Lower lobe of right lung (tissue), 2 donors: ENCODE data around the gene NMT2. TPM values are rescaled to one million over a fixed set of nuclear protein-coding genes. Genes with fewer than 3 reads are reported as not detected.

Experiments
- ATAC-seq, 2 donors: fragments of 200-7000 bp; cut with Tn5 transposase; one replicate each; pipeline ENCODE4 v1.9.1; 2020 to 2022; ENCODE audit warnings: mild to moderate bottlenecking in 2 of 2, moderate library complexity in 2 of 2
- DNase-seq: peaks from one replicate; pipeline ENCODE4 v3.0.0-alpha.2; 2020
- H3K27ac ChIP-seq: fragments of 200-600 bp; one replicate; pipeline ENCODE4 v1.8.0; 2022
- H3K27me3 ChIP-seq: fragments of 200-600 bp; one replicate; pipeline ENCODE4 v1.8.0; 2022; ENCODE audit warnings: low read depth
- H3K36me3 ChIP-seq: fragments of 200-600 bp; one replicate; pipeline ENCODE4 v1.8.0; 2022; ENCODE audit warnings: mild to moderate bottlenecking
- H3K4me1 ChIP-seq: fragments of 200-600 bp; one replicate; pipeline ENCODE4 v1.8.0; 2022
- H3K4me3 ChIP-seq: fragments of 200-600 bp; one replicate; pipeline ENCODE4 v1.8.0; 2022; ENCODE audit warnings: mild to moderate bottlenecking
- H3K9me3 ChIP-seq: fragments of 200-600 bp; one replicate; pipeline ENCODE4 v1.8.0; 2022
- intact Hi-C: fragments of 100-400 bp; cut with DNase I; formaldehyde crosslinking; loops from one replicate; pipeline ENCODE4 v1.11.0; 2022
- total RNA-seq: library from RNA; stranded (reverse); fragmentation: NEBNext Ultra II Directional; extraction: Animal tissue kit (Norgen Biotek cat#: 25700); gene quantifications from one replicate; pipeline ENCODE4 v1.2.1, GENCODE V29; 2021
- TF ChIP-seq, protein P1 (sequence below): fragments of 200-600 bp; IDR thresholded peaks from one replicate; pipeline ENCODE4 v1.8.0; 2022; ENCODE audit warnings: antibody characterized with exemption, mild to moderate bottlenecking
- donor health status: DM: no; HTN: yes; CAD: no; lungs with severe emphysema.

NMT2 gene
- total RNA-seq, 1 donor from 2014 or later: 10.2 TPM

DNA sequence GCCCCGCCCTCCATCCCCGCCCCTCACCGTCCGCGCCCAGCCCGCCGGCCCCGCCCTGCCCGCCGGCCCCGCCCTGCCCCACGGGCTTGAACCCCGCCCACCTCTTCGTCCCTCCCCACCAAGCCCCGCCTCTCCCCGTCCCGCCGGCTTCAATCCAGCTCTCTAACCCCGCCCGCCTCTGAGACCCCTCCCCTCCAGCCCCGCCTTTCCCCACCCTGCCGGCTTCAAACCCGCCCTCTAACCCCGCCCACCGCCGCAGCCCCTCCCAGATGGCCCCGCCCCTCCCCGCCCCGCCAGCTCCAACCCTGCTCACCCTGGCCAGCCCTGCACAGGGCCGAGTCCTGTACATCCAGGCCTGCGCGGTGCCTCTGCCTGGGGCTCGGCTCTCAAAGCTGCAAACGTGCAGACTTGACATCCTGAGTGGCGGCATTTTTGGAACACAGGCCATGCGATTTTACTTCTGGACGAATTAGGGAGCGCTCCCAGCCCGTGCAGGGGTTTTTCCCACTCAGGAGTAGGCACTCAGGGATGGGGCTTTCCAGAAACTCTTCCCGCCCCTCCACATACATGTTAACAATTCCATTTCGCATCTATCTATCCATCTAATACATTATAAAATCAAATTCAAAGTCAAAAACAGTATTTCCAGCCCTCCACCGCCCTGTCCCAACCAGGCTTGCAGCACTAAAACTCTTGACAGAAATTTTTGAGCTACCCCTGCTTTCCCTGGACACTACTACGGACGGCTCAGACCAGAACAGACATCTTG lies 477 bp upstream of the NMT2 start:
- Histone ChIP-seq H3K27me3 (no peaks in the 10 kb centered on the region), H3K4me1 (peaks cover 39% of the 10 kb centered on the region), H3K9me3 (no peaks in the 10 kb centered on the region), H3K36me3 (no peaks in the 10 kb centered on the region), H3K4me3 (peak overlapping the region; percentile 34), H3K27ac (peak overlapping the region; percentile 66)
- DNase-seq: peak; percentile 96
- intact Hi-C loops: no loop called here
- peak; percentile 90 to 96 for ATAC-seq
- TF ChIP-seq, protein P1, sequence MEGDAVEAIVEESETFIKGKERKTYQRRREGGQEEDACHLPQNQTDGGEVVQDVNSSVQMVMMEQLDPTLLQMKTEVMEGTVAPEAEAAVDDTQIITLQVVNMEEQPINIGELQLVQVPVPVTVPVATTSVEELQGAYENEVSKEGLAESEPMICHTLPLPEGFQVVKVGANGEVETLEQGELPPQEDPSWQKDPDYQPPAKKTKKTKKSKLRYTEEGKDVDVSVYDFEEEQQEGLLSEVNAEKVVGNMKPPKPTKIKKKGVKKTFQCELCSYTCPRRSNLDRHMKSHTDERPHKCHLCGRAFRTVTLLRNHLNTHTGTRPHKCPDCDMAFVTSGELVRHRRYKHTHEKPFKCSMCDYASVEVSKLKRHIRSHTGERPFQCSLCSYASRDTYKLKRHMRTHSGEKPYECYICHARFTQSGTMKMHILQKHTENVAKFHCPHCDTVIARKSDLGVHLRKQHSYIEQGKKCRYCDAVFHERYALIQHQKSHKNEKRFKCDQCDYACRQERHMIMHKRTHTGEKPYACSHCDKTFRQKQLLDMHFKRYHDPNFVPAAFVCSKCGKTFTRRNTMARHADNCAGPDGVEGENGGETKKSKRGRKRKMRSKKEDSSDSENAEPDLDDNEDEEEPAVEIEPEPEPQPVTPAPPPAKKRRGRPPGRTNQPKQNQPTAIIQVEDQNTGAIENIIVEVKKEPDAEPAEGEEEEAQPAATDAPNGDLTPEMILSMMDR: no peak

DNA sequence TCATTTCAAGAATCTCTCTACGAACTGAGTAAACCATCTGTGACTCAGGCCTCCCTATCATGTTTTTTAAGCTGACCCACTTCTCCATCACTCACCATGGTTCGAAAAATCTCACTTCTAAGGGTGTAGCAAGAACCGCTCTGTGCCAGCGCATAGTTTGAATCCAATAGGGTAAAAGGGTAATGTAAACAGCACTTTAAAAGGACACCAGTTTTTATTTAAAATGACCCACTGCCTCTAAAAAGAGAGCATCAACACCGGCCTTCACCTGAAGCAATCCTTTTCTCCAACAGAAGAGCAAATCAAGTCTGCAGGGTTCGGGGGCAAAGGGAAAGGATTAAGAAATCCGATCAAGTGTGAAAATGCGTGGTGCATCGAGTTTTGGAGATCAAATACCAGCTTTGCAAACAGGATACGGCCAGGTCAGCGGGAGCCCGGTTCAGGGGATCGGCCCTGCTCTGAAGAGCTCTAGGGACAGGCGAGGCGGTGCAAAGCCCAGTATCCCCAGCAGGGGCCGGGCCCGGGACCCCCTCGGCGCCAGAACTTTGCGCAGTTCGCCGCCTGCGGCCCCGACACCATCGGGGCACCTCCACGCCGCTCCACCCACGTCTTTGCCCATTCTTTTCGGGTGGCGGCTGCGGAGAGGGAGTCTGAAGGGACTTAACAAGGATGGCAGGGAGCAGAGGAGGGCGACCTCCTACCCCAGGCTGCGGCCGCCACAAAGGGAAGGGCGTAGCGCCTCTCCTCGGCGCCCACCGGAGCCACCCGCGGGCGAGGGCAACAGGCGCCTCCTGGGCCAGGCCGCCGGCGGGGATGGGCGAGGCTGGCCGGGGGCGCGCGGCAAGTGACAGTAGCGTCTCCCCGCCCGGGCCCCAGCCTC lies 842 bp downstream of the NMT2 start:
- peak overlapping the region; percentile 89 for H3K27ac ChIP-seq
- TF ChIP-seq, protein P1: peak; percentile 52
- intact Hi-C loops: no loop called here

DNA sequence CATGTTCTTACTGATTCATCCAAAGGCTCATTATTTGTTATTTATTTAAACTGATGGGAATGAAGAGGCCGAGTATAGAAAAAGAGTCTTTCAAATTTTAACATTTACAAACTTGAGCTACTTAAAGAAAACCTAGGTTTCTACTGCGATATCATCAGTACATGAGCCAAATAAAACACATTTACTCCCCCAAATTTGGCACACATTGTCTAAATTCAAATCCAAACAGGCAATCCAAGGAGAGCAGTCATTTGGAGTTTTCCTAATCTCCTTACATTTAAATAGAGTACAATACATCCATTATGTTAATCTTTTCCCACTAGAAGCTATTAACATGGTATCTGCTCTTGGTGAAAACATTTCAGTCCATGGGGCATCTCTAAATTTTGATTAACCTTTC lies 2.2 kb downstream of the NMT2 start:
- Histone ChIP-seq H3K36me3 (no peaks in the 10 kb centered on the region), H3K4me3 (peak overlapping the region; percentile 85), H3K4me1 (peaks cover 48% of the 10 kb centered on the region), H3K9me3 (no peaks in the 10 kb centered on the region), H3K27ac (no peak overlapping the region), H3K27me3 (no peaks in the 10 kb centered on the region)
- DNase-seq (no peak), ATAC-seq (no peak)
- intact Hi-C loops: no loop called here
- TF ChIP-seq, protein P1: no peak

More for the DNA sequence above, 842 bp downstream of the NMT2 start:
- DNase-seq (peak; percentile 63), ATAC-seq (peak; percentile 29 to 43)
- Histone ChIP-seq H3K36me3 (no peaks in the 10 kb centered on the region), H3K27me3 (no peaks in the 10 kb centered on the region), H3K4me1 (peaks cover 48% of the 10 kb centered on the region), H3K4me3 (peak overlapping the region; percentile 85), H3K9me3 (no peaks in the 10 kb centered on the region)

DNA sequence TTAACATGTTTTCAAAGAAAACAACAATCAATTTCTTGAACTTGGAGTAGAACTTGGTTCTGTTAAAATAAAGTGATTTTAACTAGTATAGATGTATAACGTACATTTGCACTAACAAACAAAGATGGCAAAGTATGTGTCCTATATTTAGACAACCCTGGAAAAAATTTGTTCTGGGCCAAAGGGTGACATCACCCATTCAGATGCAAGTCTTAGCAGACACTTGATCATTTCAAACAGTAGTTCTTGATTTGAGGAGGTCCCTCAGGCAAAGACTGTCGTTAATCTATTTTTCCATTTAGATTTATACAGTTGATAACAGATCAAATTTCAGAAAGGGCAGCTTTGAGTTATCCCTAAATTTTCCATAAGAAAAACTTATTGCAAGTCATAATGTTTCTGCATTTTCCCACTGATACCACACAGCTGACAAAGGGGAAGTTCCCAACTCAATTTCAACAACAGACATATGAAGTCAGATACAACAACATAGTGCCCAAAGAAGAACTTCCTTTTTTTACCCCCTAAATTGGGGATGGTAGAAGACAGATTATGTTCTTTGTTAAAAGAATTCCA lies 5.2 kb downstream of the NMT2 start:
- H3K36me3 ChIP-seq: no peaks in the 10 kb centered on the region
- no peaks in the 10 kb centered on the region for H3K27me3 ChIP-seq
- H3K27ac ChIP-seq: no peak overlapping the region
- peaks cover 27% of the 10 kb centered on the region for H3K4me1 ChIP-seq
- no peak for DNase-seq
- intact Hi-C loops: no loop called here
- TF ChIP-seq, protein P1: no peak
- H3K9me3 ChIP-seq: no peaks in the 10 kb centered on the region
- ATAC-seq: no peak
- no peak overlapping the region for H3K4me3 ChIP-seq

DNA sequence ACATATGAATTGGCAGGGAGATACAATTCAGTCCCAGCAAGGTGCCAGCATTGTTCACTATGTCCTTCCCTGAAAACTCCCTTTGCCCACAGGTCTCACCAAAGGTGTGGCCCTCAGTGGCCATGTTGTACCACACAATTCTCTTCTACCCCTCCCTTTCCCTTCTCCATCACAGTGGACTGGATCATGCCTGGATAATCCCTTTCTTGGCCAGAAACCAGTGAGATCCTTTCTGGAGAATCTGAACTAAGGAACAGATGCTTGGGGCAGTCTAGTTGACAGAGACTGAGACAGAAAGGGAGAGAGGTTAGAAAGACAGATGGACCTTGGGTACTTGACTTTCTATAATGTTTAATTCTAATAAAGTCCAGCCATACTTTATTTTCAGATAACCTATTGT lies 9.5 kb downstream of the NMT2 start:
- no peaks in the 10 kb centered on the region for H3K36me3 ChIP-seq
- no peaks in the 10 kb centered on the region for H3K27me3 ChIP-seq
- TF ChIP-seq, protein P1: no peak
- no peak for ATAC-seq
- no peak for DNase-seq
- H3K9me3 ChIP-seq: no peaks in the 10 kb centered on the region
- no peak overlapping the region for H3K27ac ChIP-seq
- intact Hi-C loops: no loop called here
- H3K4me1 ChIP-seq: peaks cover 9% of the 10 kb centered on the region
- H3K4me3 ChIP-seq: no peak overlapping the region
